CD4-positive, alpha-beta T cell treated with Interferon alpha-2 for 1 hour (primary cell): ENCODE measurements around the gene RANBP2.
"Not testable (repeated sequence)": the region's sequence is repeated elsewhere in the genome, so short reads cannot be mapped to it uniquely, and the experiment has no call there.

Experiments used
- DNase-seq, 2 donors: peaks; one replicate each; pipeline ENCODE4 v3.0.0-alpha.2; 2020 to 2022

RANBP2 gene

GRCh38 chr2:108719149-108720044 lies at the start of gene RANBP2:
Gene RANBP2 (plus strand): TSS chr2:108719482. CDS start chr2:108719607, 125 bp downstream.
- peak; percentile 93 to 94 for DNase-seq

DNA sequence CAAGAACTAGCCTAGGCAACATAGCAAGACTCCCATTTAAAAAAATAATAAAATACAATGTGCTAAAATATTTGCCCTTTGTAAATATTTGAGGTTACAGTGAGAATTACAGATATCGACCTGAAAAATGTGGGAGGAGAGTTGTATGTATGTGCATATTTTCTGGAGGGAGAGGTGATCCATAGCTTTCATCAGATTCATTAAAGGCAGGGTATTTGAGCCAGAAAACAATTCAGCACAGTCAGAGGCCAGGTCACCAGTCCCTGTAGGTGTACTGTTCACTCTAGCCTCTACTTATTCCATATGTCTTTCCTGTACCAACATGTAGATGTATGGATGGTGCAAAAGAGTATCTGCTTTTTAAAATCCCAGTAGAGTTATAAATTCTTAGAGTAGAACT lies 49.0 kb upstream of the RANBP2 start:
- DNase-seq: not testable (repeated sequence)

DNA sequence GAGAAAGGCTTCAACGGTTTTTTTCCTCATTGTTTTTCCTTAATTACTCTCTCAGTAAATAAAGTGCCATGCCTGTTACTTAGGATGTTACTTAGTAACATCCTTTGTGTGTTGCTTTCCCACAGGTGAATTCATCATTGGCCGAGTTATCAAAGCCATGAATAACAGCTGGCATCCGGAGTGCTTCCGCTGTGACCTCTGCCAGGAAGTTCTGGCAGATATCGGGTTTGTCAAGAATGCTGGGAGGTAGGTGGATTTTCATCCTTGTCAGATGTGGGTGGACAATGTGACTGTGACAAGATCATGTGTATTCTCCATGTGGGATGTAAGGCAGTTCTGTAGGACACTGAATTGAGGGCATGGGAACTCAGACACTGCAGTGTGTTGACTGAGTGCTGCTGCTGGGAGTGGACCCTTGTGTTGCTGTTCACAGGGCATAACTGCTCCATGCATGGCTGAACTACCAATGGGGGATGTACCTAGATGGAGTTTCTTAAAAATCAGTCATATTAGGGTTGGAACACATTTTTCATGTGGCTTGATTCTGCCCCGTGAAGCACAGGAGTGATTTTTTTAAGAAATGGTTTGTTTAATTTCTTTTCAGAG lies 47.0 kb upstream of the RANBP2 start:
- DNase-seq: not testable (repeated sequence)

GRCh38 chr2:108676522-108676921 lies 42.8 kb upstream of the RANBP2 start:
- not testable (repeated sequence) for DNase-seq

DNA sequence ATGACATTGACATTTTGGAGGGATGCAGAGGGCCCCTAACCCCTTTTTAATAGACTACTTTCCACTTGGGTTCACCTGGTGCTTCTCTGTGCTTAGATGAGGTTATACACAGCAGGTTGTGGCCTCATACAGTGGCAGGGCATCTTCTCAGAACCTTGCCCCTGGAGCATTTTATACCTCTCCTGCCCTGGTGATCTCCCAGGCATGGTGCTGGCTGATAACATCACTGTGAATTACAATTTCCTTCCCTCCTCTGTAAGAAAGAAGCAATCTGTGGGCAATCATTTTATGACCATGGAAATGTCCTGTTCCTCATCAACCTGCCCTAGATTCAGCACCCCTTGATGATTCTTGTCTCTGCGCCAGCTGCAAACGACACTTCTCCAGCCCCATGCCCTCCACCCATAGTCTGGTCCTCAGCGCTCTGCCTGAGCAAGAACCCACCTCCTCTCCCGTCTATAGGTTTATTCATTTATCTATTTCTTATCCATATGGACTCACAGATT lies 42.0 kb upstream of the RANBP2 start:
- not testable (repeated sequence) for DNase-seq

DNA sequence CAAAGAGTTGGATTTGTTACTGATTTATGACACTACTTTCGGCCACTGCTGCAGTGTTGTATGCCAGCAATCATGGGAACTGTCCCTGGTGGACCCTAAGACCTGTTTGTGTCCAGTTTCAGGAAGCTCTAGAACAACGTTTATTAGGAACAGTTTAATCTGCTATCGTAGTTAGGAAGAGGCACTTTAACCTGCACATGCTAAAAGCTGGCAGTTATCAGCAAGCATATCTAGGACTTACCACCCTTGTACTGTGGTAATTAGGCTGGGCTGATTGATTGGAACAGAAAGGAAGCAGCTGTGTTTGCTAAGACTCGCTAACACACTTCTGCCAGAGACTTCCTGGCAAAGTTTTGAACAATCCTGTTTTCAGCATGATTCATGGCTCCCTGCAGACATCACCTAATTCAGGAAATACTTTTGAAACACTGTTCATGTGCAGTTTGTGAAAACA lies 41.1 kb upstream of the RANBP2 start:
- not testable (repeated sequence) for DNase-seq

DNA sequence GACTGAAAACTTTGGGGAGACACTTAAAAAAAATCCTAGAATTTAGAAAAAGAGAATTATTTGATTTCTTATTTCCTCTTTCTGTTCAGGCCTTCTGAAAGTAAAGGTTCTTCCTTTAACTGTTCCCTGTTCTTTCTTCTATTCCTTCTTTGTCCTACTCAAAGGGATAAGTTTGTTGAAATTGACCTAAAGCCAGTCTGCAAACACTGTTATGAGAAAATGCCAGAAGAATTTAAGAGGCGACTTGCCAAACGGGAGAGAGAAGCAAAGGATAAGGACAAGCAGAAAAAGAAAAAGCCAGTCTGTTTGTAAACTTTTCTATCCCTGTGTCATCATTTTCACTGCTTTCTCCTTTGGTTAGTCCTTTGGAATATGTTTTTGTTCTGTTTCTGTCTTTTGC lies 38.5 kb upstream of the RANBP2 start:
- not testable (repeated sequence) for DNase-seq

DNA sequence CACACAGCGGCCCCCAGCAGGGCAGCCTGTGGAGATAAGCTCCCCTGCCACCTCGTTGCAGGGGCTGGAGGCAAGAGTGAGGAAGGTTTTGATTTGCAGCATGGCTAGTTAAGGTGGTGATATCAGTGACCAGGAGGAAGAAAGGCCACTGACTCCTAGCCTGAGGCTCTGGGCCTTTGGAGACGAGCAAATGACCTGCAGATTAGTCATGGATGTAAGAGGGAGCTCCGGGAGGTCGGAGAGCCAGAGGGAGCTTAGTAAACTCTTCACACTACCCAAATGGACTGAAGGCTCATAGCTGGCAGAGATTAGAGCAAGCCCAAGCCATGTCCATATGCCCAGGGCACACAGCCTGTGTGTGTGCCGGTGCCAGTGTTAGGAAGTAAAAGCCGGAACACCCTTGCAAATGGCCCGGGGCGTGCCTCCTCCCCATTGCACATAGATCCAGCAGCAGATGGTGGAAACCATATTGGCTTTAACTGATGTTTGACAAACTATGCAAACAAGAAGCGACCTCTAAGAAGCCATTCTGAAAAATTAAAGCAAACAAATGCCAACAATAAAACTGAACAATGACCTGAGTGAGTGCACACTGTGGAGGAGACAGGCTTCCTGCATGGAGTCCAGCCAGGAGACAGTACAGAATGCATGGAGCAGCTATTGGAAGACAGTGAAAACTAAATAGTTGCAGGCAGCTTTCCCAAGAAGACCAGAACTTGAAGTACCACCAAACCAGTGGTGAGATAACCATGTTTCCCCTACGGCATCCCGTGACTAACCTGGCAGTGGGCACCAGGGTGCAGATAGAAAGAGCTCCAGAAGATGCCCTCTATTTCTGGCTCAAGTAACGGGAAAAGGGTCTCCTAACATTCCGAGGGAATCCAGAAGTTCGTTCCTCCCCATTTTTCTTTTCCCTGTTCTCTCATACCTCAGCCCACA lies 30.2 kb upstream of the RANBP2 start:
- DNase-seq: not testable (repeated sequence)

GRCh38 chr2:108690001-108690400 lies 29.3 kb upstream of the RANBP2 start:
- not testable (repeated sequence) for DNase-seq

GRCh38 chr2:108691447-108691846 lies 27.8 kb upstream of the RANBP2 start:
- DNase-seq: no peak

- DNase-seq: no peak
Observed at GRCh38 chr2:108701208-108701607, 18.1 kb upstream of the RANBP2 start.

DNA sequence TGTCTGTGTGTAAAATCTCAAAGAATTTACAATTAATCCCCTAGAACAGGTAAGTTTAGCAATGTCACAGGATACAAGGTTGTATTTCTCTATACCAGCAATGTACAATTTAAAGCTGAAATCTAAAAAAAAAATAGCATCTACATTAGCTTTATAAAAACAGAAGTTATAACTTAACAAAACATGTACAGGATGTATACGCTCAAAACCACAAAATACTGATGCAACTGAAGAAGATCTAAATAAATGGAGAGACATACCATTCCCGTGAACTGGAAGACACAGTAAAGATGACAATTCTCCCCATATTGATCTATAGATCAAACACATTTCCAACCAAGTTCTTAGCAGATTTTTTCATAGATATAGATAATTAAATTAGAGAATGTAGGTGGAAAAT lies 17.5 kb upstream of the RANBP2 start:
- no peak for DNase-seq

GRCh38 chr2:108704871-108705270 lies 14.4 kb upstream of the RANBP2 start:
- DNase-seq: no peak

- no peak for DNase-seq
Observed at GRCh38 chr2:108707300-108707699, 12.0 kb upstream of the RANBP2 start.

DNA sequence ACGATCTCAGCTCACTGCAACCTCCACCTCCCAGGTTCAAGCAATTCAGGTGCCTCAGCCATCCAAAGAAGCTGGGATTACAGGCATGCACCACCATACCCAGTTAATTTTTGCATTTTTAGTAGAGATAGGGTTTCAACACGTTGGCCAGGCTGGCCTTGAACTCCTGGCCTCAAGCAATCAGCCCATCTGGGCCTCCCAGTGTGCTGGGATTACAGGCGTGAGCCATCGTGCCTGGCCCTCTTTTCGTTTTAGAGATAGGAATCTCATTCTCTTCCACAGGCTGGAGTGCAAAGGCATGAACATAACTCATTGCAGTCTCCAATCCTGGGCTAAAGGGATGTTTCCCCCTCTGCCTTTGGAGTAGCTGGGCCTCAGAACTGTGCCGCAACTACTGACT lies 2.3 kb upstream of the RANBP2 start:
- DNase-seq: not testable (repeated sequence)

- not testable (repeated sequence) for DNase-seq
Observed at GRCh38 chr2:108726048-108726447, 6.8 kb downstream of the RANBP2 start.

GRCh38 chr2:108734656-108735055 lies 15.4 kb downstream of the RANBP2 start:
- not testable (repeated sequence) for DNase-seq

- not testable (repeated sequence) for DNase-seq
Observed at GRCh38 chr2:108757973-108758372, 38.7 kb downstream of the RANBP2 start.

GRCh38 chr2:108762618-108763017 lies 43.3 kb downstream of the RANBP2 start:
- not testable (repeated sequence) for DNase-seq

- DNase-seq: not testable (repeated sequence)
Observed at GRCh38 chr2:108766671-108767070, 47.4 kb downstream of the RANBP2 start.

DNA sequence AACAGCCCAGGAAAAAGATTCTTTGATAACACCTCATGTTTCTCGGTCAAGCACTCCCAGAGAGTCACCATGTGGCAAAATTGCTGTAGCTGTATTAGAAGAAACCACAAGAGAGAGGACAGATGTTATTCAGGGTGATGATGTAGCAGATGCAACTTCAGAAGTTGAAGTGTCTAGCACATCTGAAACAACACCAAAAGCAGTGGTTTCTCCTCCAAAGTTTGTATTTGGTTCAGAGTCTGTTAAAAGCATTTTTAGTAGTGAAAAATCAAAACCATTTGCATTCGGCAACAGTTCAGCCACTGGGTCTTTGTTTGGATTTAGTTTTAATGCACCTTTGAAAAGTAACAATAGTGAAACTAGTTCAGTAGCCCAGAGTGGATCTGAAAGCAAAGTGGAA lies 48.6 kb downstream of the RANBP2 start:
- DNase-seq: not testable (repeated sequence)

DNA sequence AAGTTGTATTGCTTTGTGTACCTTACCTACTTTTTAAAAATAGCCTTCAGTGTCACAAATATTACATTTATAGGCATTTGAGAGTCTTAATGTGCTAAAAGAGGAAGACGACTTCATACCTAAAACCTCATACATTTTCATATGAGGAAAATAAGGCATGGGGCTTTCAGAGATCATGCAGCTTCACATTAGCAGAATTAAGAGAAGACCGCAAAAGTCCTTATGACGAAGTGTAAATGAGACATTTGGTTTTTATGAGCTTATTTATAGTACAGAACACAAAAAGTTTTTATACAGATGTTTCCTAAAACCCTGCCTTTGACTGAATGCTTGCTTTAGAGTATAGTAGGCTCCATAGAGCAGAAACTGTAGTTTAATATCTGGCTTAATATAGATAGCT lies 57.2 kb downstream of the RANBP2 start:
- DNase-seq: no peak

- no peak for DNase-seq
Observed at GRCh38 chr2:108778857-108779256, 59.6 kb downstream of the RANBP2 start.
